GM18508 (cell line): ENCODE measurements around the gene HAUS3.
"Not testable (repeated sequence)": the region's sequence is repeated elsewhere in the genome, so short reads cannot be mapped to it uniquely, and the experiment has no call there.

Experiments
- ATAC-seq: cut with Tn5 transposase; IDR thresholded peaks from one replicate; pipeline ENCODE4 v1.9.1; 2021; ENCODE audit warnings: moderate number of reproducible peaks; ENCODE audit not compliant: insufficient read depth, unreplicated experiment

The HAUS3 gene

GRCh38 chr4:2275546-2276251 lies 33.8 kb upstream of the HAUS3 start:
- no peak for ATAC-seq

GRCh38 chr4:2275044-2275397 lies 33.1 kb upstream of the HAUS3 start:
- not testable (repeated sequence) for ATAC-seq

DNA sequence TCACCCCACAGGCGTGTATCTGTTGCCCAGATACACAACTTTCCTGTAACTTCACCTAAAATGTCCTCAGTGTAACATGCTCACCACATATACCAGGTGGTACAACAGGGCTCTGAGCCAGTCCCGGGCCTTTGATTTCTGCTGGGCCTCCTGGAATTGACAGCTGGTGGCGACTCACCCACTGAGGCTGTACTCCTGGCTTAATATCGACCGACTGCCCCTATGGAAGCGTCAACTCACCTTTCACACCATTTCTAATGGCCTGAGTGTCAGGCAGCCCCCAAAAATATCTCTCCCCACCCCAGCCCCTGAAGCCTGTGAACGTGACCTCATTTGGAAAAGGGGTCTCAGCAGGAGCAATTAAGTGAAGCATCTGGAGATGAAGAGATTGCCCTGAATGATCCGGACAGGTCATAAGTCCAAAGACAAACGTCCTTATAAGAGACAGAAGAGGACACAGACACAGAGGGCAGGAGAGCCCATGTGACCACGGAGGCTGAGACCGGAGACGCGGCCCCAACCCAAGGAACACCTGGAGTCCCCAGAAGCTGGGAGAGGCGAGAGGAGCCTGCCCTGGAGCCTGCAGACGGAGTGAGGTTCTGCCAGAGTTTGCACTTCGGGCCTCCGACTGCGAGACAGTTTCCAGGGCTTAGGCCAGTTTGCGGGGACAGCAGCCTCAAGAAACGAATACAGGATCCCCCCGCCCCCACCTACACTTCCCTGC lies 32.6 kb upstream of the HAUS3 start:
- ATAC-seq, result no peak

DNA sequence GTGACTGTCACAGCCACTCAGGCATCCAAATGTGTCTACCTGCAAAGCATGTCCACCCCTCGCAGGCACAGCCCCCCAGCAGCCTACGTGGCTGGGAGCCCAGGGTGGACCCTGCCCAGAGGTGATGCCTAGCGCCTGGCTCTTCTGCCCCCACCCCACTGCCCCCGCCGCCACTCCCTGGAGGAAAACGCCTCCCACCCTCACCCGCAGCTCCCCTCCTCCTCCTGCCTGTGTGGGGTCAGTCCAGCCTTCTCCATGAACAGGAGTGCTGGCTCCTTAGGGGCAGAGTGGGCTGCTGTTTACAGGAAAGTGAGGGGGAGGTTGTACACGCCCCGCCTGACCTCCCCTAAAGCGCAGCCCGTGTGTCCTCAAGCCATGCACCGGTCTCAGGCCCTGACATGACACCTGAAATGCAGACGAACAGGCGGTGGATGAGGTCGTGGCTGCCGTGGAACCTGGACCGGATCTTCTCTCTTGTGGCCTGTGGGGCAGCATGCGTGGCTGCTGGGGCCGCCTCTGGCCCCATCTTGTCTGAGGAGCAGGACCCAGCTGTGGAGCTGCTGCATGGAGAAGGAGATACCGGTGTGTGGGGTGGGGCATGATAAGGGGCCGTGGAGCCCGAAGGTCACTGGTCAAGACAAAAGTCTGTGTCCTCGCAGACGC lies 31.9 kb upstream of the HAUS3 start:
- no peak for ATAC-seq

DNA sequence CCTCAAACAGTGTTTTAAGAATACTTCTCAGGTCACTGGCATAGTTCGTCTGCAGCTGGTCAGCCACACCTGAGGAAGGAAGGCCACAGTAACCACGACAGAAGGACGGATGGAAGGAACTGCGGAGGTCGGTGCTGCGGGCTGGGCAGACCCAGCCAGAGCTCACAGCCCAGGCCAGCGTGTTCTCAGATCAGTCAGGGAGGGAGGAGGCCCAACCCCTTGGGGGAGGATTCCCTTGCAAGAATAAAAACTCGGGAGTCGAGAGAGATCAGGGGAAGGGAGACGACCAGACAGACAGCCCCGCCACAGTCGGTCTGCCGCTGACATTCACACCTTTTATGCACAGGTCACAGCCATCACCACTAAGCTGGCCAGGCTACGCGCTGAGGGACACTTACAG lies 31.3 kb upstream of the HAUS3 start:
- no peak for ATAC-seq

GRCh38 chr4:2272828-2273120 lies 30.9 kb upstream of the HAUS3 start:
- ATAC-seq, result no peak

GRCh38 chr4:2272026-2272827 lies 30.3 kb upstream of the HAUS3 start:
- ATAC-seq, result no peak

GRCh38 chr4:2271279-2272025 lies 29.5 kb upstream of the HAUS3 start:
- ATAC-seq, result no peak

- no peak for ATAC-seq
These were observed 28.6 kb upstream of the HAUS3 start for GRCh38 chr4:2270341-2271165.

DNA sequence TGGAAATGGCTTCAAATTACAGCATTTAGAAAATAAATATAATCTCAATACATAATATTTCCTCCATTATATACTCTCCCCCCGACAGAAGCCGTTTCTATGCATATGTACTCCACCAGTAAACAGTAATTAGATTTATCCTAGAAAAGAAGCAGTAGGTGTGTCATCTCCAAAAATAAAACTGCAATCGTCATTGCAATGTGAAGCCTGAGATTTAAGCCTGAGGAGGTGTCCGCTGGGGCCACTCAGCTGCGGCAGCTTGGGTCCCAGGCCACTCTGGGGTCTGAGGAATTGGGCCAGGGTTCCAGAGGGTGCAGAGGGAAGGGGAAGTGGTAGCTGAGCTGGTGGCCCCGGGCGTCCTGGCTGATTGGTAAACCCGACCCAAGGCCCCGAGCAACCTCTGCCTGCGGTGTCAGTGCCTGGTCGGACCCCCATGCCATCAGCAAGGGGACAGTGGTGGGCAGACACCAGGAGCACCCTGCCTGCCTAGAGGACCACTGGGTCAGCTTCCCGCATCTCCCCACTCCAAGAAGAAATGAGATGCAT lies 27.8 kb upstream of the HAUS3 start:
- no peak for ATAC-seq

DNA sequence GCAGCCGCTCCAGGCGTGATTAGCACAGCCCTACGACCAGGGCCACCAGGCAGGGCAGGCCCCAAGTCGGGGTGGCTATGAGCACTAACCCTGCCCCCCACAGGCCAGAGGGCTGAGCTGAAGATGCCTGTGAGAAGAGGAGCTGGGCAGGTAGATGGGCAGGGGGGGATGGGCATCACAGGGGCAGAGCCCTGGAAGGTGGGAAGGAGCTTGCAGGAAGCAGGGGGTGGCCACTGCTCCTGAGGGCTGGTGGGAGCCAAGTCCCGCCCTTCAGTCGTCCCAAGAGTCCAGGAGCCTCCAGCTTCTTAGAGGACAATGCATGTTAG lies 27.2 kb upstream of the HAUS3 start:
- no peak for ATAC-seq

DNA sequence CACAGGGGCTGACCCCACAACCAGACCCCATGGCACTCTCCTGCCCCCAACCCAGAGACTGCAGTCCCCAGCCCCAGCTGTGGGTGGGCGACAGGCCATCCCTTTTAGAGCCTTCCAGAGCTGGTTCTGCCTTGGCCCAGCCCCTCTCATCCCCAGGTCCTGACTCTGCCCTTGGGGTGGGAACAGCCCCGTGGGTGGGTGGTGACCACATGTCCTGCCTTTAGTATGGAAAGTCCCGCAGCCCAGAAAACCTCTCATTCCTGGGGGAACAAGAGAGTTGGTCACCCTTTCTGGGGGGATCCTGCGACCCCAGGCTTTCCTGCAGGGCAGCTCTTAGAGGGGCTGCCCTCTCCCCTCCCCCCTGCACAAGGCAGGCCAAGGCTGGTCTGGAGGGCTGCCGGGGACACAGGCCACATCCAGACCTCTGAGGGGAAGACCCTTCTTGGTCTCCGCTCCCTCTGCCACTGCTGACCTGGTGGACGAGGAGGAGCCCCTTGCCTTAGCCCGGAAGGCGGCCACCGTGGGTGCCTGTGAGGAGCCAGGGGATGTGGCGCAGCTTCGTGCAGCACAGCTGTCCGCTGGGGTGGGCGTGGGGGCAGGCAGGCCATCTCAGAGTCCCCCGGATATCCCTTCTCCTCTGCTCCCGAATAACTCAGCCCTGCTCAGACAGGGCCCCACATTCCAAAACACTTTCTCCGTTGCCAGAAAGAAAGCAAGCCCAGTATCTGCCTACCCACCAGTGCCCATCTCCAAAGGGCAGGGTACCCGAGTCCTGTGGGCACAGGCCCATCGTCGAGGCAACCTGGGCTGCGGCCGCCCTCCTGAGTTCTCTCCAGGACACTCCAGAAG lies 26.7 kb upstream of the HAUS3 start:
- no peak for ATAC-seq

- no peak for ATAC-seq
These were observed 25.9 kb upstream of the HAUS3 start for GRCh38 chr4:2267841-2268240.

DNA sequence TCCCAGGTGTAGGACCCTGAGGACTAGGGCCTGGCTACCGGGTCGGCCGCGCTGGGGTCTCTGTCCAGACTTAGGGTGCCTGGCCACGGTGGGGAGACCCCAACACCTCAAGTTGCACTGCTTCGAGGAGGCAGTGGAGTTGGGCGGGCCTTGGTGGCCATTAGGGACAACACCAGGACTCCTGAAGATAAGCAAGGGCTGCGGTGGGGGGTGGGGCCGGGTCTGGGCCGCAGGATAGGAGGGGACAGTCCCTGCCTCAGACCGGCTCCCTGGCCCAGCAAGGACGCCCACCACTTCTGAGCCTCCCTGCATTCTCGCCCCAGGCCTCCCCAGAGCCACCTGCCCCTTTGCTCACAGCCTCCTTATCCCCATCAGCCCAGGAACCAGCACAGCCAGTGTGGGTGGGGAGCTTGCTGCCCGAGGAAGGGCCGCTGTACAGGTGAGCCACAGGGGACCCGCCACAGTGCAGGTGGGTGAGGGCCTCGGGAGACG lies 25.4 kb upstream of the HAUS3 start:
- ATAC-seq, result no peak

- ATAC-seq, result no peak
These were observed 24.9 kb upstream of the HAUS3 start for GRCh38 chr4:2266821-2267220.

DNA sequence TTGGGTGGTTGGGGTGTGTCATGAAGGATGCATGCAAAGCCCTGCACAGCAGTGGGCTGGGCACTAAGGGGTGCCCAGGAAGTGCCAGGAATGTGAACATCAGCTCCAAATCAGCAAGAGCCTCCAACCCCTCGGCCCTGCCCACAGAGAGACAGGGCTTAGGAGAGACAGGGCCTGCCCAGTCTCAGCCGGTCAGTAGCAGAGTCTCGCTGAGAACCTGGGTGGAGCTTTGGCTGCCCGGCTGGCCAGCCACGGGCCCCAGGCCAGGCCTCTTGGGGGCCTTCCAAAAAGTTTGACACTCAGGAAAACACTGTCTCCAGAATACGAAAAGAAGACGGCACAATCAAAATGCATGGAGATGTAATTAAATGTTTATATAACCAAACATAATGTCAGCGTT lies 24.3 kb upstream of the HAUS3 start:
- no peak for ATAC-seq

- no peak for ATAC-seq
These were observed 23.5 kb upstream of the HAUS3 start for GRCh38 chr4:2265113-2266110.
